Measurements from ENCODE around the gene PUM2.
"Not testable (repeated sequence)": the region's sequence is repeated elsewhere in the genome, so short reads cannot be mapped to it uniquely, and the experiment has no call there.

The PUM2 gene

GRCh38 chr2:20350753-20351554 lies at the start of gene PUM2:
Gene PUM2 (minus strand): TSS chr2:20350844. CDS start chr2:20327360, 23,484 bp downstream.
- DNase-seq = peak; percentile 98

- DNase-seq = no peak
Observed at GRCh38 chr2:20400306-20400705, 49.7 kb upstream of the PUM2 start.

GRCh38 chr2:20398956-20399567 lies 48.4 kb upstream of the PUM2 start:
- DNase-seq = no peak

- no peak for DNase-seq
Observed at GRCh38 chr2:20397811-20398447, 47.3 kb upstream of the PUM2 start.

- no peak for DNase-seq
Observed at GRCh38 chr2:20396356-20397000, 45.8 kb upstream of the PUM2 start.

GRCh38 chr2:20393986-20394385 lies 43.3 kb upstream of the PUM2 start:
- no peak for DNase-seq

GRCh38 chr2:20391951-20392699 lies 41.5 kb upstream of the PUM2 start:
- DNase-seq = no peak

GRCh38 chr2:20390524-20391123 lies 40.0 kb upstream of the PUM2 start:
- DNase-seq = no peak

- no peak for DNase-seq
Observed at GRCh38 chr2:20384953-20385352, 34.3 kb upstream of the PUM2 start.

GRCh38 chr2:20382965-20383810 lies 32.5 kb upstream of the PUM2 start:
- DNase-seq = no peak

GRCh38 chr2:20381457-20381856 lies 30.8 kb upstream of the PUM2 start:
- peak; percentile 51 for DNase-seq

GRCh38 chr2:20378891-20379519 lies 28.4 kb upstream of the PUM2 start:
- DNase-seq = peak; percentile 84

- DNase-seq = no peak
Observed at GRCh38 chr2:20378341-20378740, 27.7 kb upstream of the PUM2 start.

- no peak for DNase-seq
Observed at GRCh38 chr2:20377741-20378140, 27.1 kb upstream of the PUM2 start.

GRCh38 chr2:20374982-20375381 lies 24.3 kb upstream of the PUM2 start:
- DNase-seq = not testable (repeated sequence)

GRCh38 chr2:20372896-20373640 lies 22.4 kb upstream of the PUM2 start:
- no peak for DNase-seq

GRCh38 chr2:20371323-20372025 lies 20.8 kb upstream of the PUM2 start:
- no peak for DNase-seq

GRCh38 chr2:20370191-20370590 lies 19.5 kb upstream of the PUM2 start:
- DNase-seq = no peak

- DNase-seq = no peak
Observed at GRCh38 chr2:20369366-20369765, 18.7 kb upstream of the PUM2 start.
